ENCODE results near the gene MKI67. TPM values are rescaled to one million over a fixed set of nuclear protein-coding genes. Genes with fewer than 3 reads are reported as not detected.

Gene MKI67
- polyA plus RNA-seq, 1 of the 3 experiments (the other 2 are of a cell fraction): 7.5 TPM

DNA sequence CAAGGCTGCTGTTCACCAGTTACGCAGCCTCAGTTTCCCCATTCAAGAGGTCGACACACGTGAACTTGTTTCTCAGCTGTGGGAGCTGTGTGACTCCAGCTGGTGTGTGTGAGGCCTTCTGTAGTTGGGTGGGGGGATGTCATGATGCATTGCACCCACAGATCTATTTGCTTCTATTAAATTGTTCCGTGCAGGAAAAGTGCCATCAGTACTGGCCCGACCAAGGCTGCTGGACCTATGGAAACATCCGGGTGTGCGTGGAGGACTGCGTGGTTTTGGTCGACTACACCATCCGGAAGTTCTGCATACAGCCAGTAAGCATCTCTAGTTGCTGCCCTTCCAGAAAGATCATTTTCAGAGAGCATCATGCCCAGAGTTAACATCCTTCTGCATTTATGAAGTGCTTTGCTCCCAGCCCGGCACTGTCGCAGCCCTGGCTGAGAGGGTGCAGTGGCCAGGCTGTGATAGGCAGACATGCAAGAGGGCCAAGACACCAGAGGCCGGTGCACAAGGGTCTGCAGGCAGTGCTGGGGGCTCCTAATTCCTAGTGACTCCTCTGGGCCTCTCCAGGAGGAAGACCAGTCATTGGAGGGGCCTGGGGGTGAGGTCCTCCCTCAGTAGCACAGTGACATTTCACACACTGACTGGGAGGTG is 60.2 kb downstream of the MKI67 start:
- Histone ChIP-seq H3K4me3 (ENCODE audit: low read depth in 2 of 2, low read length in 1 of 2) (no peak overlapping the region), H3K4me2 (no peak overlapping the region), H3K79me2 (ENCODE audit: insufficient read depth) (no peaks in the 10 kb centered on the region), H2AFZ (ENCODE audit: low read depth) (no peak overlapping the region), H3K36me3 (replicated peaks in 1 of 2; ENCODE audit: control insufficient read depth in 1 of 2, insufficient read depth in 2 of 2, low read length in 1 of 2) (peaks cover 0 to 30% of the 10 kb centered on the region in 2 experiments), H3K27ac (ENCODE audit: low read depth in 2 of 2, low read length in 1 of 2) (no peak overlapping the region), H3K4me1 (ENCODE audit: control insufficient read depth in 1 of 2, insufficient read depth in 2 of 2, low read depth in 1 of 2, low read length in 1 of 2) (peaks cover 0 to 3% of the 10 kb centered on the region in 2 experiments; a peak in 1 of 4 replicates), H3K9ac (no peak overlapping the region), H3F3A (replicated peaks; ENCODE audit: insufficient read depth) (peaks cover 4% of the 10 kb centered on the region), H4K20me1 (ENCODE audit: insufficient read depth) (no peaks in the 10 kb centered on the region), H3K27me3 (ENCODE audit: insufficient read depth) (no peaks in the 10 kb centered on the region), H3K9me3 (no peaks in the 10 kb centered on the region), H3K9me2 (no peaks in the 10 kb centered on the region)
- ChIA-PET POLR2A (no interaction called here), CTCF (interaction anchor here (1.1 to 3.0 kb wide), 2 partner anchors 55 to 159 kb away, joined by 3 to 12 read pairs; partner anchors contain the start of gene PTPRE)
- TF ChIP-seq EZH2phosphoT487 (IDR thresholded peaks at IDR 0.05; ENCODE audit: borderline replicate concordance, low read depth) (no peak), SIN3A (IDR thresholded peaks at IDR 0.05; ENCODE audit: borderline replicate concordance, low read depth, low read length) (no peak), YY1 (IDR thresholded peaks at IDR 0.05; ENCODE audit: low read depth) (no peak), USF1 (IDR thresholded peaks at IDR 0.05; ENCODE audit: borderline replicate concordance, low read depth) (no peak), MEF2A (IDR thresholded peaks at IDR 0.05; ENCODE audit: borderline replicate concordance, low read depth) (no peak), TCF12 (IDR thresholded peaks at IDR 0.05) (no peak)
- TF ChIP-seq, protein P1, sequence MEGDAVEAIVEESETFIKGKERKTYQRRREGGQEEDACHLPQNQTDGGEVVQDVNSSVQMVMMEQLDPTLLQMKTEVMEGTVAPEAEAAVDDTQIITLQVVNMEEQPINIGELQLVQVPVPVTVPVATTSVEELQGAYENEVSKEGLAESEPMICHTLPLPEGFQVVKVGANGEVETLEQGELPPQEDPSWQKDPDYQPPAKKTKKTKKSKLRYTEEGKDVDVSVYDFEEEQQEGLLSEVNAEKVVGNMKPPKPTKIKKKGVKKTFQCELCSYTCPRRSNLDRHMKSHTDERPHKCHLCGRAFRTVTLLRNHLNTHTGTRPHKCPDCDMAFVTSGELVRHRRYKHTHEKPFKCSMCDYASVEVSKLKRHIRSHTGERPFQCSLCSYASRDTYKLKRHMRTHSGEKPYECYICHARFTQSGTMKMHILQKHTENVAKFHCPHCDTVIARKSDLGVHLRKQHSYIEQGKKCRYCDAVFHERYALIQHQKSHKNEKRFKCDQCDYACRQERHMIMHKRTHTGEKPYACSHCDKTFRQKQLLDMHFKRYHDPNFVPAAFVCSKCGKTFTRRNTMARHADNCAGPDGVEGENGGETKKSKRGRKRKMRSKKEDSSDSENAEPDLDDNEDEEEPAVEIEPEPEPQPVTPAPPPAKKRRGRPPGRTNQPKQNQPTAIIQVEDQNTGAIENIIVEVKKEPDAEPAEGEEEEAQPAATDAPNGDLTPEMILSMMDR (IDR thresholded peaks at IDR 0.05): no peak
- DNase-seq: no peak
- 86% methylated on average over 9 of the region's 13 CpGs for WGBS (ENCODE audit: low lambda C conversion rate)

DNA sequence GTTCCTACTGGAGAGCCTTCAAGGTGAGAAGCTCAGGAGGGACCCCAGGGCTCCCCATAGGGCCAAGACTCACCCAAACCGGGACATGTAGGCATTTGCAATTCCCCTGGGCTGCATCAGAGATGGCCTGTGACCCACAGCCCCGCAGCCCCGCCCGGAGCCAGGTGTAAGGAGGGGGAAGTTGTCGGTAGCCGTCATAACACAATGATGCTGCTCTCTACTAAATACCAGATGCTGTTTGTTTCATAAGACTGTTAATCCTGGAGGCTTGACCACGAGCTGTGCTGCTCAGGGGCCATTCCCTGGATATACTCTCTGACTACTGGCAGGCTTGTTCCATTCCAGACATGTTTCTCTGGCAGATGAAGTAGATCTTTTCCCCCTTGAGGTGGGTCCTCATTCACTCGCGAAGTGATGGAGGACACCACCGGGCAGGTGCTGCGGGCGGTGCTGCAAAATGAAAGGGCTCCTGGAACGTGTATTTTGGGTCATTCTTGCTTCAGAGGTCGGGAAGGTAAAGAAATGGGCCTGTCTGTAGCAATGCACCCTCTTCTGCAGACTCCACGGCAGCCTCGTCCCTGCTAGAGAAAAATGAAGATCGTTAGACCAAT is 61.1 kb downstream of the MKI67 start:
- Histone ChIP-seq H3F3A (replicated peaks; ENCODE audit: insufficient read depth) (peaks cover 4% of the 10 kb centered on the region), H3K36me3 (replicated peaks in 1 of 2; ENCODE audit: control insufficient read depth in 1 of 2, insufficient read depth in 2 of 2, low read length in 1 of 2) (peaks cover 0 to 28% of the 10 kb centered on the region in 2 experiments), H3K4me3 (ENCODE audit: low read depth in 2 of 2, low read length in 1 of 2) (no peak overlapping the region), H3K9me2 (no peaks in the 10 kb centered on the region), H3K27ac (ENCODE audit: low read depth in 2 of 2, low read length in 1 of 2) (no peak overlapping the region), H3K9ac (no peak overlapping the region), H4K20me1 (ENCODE audit: insufficient read depth) (no peaks in the 10 kb centered on the region), H3K79me2 (ENCODE audit: insufficient read depth) (no peaks in the 10 kb centered on the region), H3K9me3 (no peaks in the 10 kb centered on the region), H3K27me3 (ENCODE audit: insufficient read depth) (no peaks in the 10 kb centered on the region), H3K4me1 (ENCODE audit: control insufficient read depth in 1 of 2, insufficient read depth in 2 of 2, low read depth in 1 of 2, low read length in 1 of 2) (peaks cover 0 to 3% of the 10 kb centered on the region in 2 experiments; a peak in 1 of 4 replicates), H3K4me2 (no peak overlapping the region), H2AFZ (ENCODE audit: low read depth) (no peak overlapping the region)
- WGBS (ENCODE audit: low lambda C conversion rate): 80% methylated on average over 17 of the region's 17 CpGs
- no peak for DNase-seq
- POLR2A ChIA-PET: no interaction called here
- TF ChIP-seq FOSL2 (IDR thresholded peaks at IDR 0.05; ENCODE audit: borderline replicate concordance, low read depth): no peak
- CTCF ChIA-PET: interaction anchor here (1.0 to 3.0 kb wide), 7 partner anchors 13 to 349 kb away, joined by 3 to 12 read pairs (median 4); partner anchors contain the start of gene PTPRE
